NCI-H446 (cell line): ENCODE results near the gene LRRC47.
A peak's percentile ranks its signal among the peaks of the same experiment; 100 is the strongest.

Source experiments
- DNase-seq, 2 experiments: peaks; one replicate each; lab custom pipeline; 2025; lab: John Stamatoyannopoulos, UW

Gene LRRC47

GRCh38 chr1:3786468-3787348, 9.6 kb downstream of the LRRC47 start:
- DNase-seq, result no peak

DNA sequence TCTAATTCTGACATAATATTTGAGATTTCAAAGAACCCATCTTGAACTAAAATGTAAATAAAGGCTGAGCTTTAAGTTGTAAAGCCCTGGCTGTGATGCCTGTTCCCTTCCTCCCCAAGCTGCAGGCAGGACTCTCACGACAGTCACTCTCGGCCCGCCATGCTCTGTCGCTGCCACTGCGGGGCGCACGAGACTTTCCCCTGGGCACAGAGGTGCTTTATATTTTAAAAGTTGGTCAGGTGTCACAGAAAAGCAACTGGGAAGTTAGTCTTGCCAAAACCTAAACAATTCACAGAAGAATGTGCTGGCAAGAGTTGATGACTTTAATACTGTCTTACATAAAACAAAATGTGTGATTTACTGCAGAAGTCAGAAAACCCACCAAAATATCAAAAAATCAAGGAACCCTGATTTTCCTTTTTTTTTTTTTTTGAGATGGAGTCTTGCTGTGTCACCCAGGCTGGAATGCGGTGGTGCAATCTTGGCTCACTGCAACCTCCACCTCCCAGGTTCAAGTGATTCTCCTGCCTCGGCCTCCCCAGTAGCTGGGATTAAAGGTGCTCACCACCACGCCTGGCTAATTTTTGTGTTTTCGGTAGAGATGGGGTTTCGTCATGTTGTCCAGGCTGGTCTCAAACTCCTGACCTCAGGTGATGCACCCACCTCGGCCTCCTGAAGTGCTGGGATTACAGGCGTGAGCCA, 10.7 kb downstream of the LRRC47 start:
- DNase-seq, result no peak

DNA sequence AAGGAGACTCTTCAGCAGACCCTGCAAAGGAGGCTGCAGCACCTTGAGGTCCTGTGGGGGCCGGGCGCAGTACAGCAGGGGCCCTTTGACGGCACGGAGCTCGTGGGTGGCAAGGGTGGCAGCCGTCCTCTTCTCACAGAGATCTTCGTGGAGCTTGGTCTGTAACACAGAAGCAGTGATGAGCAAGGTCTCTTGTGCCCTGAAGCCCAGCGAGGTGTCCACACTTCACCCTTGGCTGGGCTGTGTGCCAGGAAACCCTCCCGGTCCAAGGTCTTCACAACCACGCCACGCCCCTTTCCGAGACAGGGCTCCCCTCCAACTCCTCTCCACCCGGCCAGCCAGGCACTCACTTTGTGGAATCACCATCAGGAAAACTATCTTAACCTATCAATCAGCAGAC, 11.3 kb downstream of the LRRC47 start:
- DNase-seq, result no peak

DNA sequence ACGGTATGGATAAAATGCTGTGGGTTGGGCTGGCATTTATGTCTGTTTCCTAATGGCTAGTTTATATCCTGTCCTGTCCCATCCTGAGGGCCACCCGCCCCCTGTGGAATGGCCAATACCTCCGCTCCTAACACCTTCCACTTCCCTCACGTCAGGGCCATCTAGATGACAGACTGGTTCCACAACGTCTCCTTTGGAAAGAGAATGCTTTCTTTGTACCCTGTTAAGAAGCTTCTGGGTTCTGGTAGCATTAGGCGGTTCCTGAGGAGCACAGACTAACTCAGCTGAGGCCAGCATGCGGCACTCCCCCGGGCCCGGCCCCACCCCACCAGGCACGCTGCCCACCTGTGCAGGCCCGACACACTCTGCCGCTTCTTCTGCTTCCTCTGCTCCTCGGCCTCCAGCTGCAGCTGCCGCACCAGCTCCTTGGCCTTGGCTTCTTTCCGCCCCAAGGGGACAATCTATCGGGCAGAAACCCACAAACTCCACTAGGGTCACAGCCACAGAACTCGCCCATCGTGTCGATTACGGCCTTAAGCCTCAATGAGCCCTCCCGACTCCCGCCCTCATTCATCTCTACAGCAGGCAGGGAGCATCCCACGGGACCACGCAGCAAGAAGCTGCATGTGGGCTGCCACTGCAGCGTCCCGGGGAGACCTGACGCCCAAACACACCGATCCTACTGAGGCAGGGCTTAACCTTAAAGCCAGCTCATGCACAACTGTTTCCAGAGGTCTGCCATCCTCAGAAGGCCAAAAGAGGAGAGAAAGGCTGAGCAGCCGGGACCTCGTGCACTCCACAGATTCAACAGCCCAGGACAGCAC, 12.4 kb downstream of the LRRC47 start:
- DNase-seq, result no peak

GRCh38 chr1:3780901-3781300, 15.4 kb downstream of the LRRC47 start:
- DNase-seq, result no peak

DNA sequence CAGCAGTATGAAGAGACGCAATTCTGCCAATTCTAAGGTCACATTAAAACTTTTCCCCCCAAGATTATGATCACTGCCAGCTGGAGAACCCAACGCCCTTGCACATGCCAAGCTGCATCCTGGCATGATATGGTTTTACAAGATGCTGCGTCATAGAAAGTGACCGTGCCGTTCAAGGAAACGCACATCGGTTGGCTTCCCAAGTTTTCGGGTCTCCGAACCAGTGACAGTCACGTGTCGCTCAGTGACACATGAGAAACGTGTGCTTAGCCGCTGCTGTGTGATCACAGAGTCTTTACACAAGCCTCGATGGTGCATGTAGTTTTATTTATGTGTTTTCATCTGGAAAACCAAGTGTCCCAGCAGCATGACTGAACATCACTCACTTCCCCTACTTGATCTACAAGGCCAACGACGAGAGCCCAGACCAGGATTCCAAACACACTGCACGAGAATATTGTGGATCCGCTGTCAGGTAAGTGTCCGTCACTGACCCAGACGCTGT, 16.3 kb downstream of the LRRC47 start:
- no peak for DNase-seq

- no peak for DNase-seq
Observed at GRCh38 chr1:3779265-3779911, 16.9 kb downstream of the LRRC47 start.

DNA sequence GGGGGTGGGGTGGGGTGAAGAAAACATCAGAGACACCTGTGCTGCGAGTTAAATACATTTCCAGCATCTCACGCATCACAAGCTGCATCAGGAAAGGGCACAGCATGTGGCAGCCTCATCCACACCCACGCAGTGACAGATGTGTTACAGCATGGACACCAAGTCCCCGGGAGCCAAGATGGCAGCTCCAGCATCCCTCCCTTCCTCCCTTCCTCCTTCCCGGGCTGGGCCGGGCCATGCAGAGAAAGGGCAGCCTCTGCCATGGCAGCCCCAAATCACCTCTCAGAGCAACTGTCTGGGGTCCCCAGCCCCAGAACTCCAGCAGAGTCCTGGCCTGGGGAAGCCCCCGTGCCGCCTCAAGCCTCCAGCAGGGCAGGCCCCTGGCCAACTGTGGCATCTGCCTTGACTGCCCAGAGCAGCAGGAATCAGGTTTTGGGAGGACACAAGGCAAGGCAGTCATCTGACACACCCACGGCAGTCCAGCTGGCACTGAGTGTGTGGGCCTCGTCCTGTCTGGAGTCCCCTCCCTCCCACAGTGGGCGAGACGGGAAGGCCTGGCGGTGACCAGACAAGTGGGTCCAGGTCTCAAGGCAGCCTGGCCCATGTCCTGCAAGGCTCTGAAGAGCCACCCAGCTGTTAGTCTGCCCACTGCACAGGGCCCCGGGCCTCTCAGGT, 17.6 kb downstream of the LRRC47 start:
- peak in 1 of 2 experiments; percentile 40 for DNase-seq

DNA sequence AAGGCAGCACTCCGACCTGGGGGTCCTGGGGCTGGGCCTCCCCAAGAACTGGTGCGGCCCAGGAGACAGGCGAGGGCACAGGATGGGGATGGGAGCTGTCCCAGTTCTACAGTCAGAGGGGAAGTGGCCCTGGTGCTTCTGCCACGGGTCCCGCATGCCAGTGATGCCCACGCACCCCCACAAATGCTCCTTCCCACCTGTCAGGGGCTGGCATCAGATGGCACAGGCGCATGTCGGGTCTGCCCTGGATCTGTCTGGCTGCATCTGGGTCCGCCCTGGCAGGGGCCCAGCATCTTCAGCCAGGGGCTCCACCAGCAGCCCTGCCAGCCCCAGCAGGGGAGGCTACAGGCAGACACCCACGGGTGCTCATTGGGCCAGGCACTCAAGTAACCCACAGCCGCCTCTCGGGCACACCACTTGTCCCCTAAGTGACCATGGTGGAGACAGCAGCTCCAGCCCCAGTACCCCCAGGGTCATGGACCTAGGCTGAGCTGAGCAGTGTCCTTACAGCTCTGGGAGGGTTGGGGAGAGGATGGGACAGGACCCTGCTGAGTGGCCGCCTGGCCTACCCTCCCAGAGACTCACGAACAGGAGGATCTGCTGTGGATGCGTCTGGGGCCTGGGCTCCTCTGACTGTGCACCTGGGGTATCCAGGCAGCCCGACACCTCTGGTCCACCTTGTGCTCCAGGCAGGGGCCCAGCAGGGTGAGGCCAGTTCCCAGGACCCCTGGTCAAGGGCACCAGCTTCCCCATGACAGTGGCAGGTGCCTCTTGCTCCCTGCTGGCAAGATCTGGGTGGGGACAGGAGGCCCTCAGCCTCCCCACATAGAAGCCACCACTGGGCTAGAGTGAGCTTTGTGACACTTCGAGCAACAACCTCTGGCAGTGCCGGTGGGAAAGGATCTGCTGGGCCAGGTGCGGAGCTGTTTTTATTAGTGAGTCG, 18.4 kb downstream of the LRRC47 start:
- DNase-seq, result no peak

DNA sequence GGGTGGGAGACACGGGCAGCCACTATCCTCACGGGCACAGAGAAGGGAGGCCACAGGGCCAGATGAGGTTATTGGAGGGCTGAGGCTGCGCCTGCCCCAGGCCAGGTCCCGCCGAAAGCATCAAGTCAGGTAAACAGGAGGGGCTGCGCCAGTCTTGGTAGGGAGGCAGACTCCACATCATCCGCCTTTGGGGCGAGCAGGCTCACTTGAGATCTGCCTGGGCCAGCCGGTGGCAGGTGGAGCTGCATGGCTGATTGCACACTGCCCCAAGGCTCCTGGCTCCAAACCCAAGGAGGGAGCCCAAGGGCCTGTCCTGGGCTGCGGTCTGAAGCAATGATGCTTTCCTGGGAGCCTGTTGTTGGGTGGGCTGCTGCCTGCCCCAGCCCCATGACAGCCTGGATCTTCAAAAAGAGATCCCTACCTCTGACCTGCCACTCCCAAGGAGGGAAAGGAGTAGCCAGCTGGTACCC, 19.2 kb downstream of the LRRC47 start:
- DNase-seq, result peak in 1 of 2 experiments; percentile 34

DNA sequence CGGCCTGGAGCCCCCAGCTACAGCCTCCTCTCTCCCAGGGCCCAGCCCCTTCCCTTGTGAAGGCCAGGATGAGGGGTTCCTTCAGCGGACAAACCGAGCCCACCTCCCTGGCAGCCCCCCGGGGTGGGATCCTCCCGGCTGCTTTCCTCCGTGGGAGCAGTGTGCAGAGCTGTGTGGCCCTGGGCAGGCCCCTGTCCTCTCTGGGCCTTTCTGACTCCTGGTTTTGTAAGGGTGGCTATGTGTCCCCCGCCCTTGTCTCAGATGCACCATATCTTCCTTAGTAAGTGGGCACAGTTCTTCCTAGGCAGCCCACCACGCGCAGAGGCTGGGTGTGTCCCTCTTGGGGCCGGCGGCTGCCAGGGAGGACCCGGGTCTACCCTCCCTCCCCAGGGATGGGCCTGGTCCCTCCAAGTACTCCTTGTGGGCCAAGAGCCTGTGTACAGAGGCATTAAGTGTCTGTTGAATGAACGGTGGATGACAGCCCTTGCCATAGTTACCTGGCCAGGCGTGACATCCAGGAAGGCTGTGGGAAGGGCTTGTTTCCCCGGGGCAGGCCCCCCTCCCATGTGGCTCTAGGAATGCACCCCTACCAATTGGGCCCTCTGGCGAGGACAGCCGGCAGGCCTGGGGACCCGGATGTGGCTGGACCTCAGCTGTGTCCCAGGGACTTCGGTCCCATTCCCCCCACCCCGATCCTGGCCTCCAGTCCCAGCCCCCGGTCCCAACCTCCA, 19.9 kb downstream of the LRRC47 start:
- no peak for DNase-seq

DNA sequence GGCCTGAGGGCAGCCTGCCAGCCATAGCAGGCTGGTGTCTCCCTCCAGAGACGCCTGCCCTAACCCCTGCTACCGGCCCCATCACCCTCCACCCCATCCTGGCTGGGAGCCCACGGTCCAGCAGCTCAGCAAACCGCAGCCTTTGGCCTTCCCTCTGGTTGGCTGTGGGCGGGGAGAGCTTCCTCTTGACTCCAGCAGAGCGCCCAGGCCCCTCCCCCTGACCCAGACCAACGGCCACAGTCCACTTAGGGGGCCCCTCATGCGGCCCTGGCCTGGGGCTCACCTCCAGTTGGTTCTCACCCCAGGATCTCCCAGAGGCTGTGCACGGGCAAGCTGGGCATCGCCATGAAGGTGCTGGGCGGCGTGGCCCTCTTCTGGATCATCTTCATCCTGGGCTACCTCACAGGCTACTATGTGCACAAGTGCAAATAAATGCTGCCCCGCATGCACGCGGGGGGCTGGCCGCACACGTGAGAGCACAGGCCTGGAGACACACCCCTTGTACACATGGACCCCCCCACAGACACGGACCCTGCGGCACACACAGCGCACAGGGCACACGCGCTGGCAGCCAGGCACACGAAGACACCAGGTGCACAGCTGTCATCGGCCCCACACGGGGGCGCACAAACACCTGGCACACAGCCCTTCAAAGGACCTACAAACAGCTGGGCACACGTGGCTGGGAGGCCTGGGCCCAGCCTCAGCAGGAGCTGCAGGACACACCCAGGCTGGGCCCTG, 20.6 kb downstream of the LRRC47 start:
- DNase-seq, result no peak

- no peak for DNase-seq
Observed at GRCh38 chr1:3774946-3775489, 21.3 kb downstream of the LRRC47 start.

GRCh38 chr1:3774276-3774945, 21.9 kb downstream of the LRRC47 start:
- no peak for DNase-seq

GRCh38 chr1:3773572-3774275, 22.6 kb downstream of the LRRC47 start:
- no peak for DNase-seq

DNA sequence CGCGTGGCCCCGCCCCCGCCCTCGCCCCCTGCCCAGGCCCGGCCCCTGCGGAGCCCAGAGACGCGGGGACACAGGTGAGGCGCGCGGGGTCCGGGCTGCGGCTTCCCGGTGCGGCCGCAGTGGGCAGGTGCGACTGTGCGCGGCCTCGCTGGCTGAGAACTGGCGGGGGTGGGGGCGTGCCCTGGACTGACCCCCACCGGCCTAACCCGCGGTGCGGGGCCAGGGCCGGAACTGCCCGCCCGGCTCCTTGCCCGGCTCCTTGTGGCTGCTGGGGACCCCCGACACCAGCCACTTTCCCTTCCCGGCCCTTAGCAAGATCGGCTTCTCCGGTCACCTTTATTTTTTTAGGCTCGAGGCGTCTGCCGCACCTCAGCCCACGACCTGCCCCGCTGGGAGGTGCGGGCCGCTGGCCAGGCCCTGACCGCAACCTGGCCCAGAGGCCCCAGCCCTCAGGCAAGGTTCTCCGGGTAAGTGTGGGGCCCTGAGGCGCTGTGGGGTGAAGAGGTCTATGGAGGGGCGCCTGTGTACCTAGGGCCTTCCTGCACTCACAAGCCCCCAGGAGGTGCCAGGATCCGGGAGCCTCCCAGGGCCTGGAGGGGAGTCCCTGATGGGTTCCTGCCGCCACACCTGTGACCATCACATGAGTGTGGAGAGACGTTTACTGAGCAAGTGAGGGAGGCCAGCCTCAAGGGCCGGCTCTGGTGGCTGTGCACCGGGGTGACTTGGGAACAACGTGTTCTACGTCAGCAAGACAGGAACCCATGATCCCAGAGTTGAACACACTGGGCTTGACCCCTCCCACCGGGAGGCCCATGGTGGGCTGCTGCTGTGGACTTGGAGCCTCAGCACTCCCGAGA, 23.4 kb downstream of the LRRC47 start, which contains the start of gene SMIM1:
SMIM1 (plus strand) TSS at position 35 of the 857 bp plus-strand sequence. CDS start 2,625 bp downstream, outside the sequence.
- no peak for DNase-seq
